Fibroblast of the aortic adventitia (primary cell): ENCODE results near the gene ZNF160. TPM values are rescaled to one million over a fixed set of nuclear protein-coding genes. Genes with fewer than 3 reads are reported as not detected.
"Not testable (repeated sequence)": the region's sequence is repeated elsewhere in the genome, so short reads cannot be mapped to it uniquely, and the experiment has no call there.

Source experiments
- DNase-seq: peaks from one replicate; pipeline ENCODE4 v3.0.0-alpha.2; 2010; ENCODE audit warnings: low read depth
- H3K4me3 ChIP-seq: 2 replicates; pipeline ENCODE4 v1.5.1; 2011; ENCODE audit warnings: low read depth, mild to moderate bottlenecking, control low read depth, low read length, moderate library complexity
- CTCF ChIP-seq: IDR thresholded peaks from 2 replicates; pipeline ENCODE4 v1.5.1; 2011; ENCODE audit warnings: mild to moderate bottlenecking, low read length, control low read depth, inconsistent platforms; ENCODE audit not compliant: insufficient read depth
- total RNA-seq: library from RNA; depleted of rRNA; stranded (reverse); fragments of >200 nt; gene quantifications from 2 replicates; pipeline ENCODE4 v1.2.3, GENCODE V29; 2012; ENCODE audit warnings: low replicate concordance

Gene ZNF160
- total RNA-seq, 1 donor: 32.4 TPM

- H3K4me3 ChIP-seq: peak overlapping the region; percentile 70
- TF ChIP-seq CTCF: no peak
- peak; percentile 51 for DNase-seq
Measured at GRCh38 chr19:53037101-53038097, 65.8 kb downstream of the ZNF160 start.

GRCh38 chr19:53034948-53035675 is 68.1 kb downstream of the ZNF160 start:
- no peak for TF ChIP-seq CTCF
- H3K4me3 ChIP-seq: no peak overlapping the region
- no peak for DNase-seq

- DNase-seq: no peak
- no peak for TF ChIP-seq CTCF
- no peak overlapping the region for H3K4me3 ChIP-seq
Measured at GRCh38 chr19:53034054-53034453, 69.2 kb downstream of the ZNF160 start.

GRCh38 chr19:53028306-53028705 is 74.9 kb downstream of the ZNF160 start:
- DNase-seq, H3K4me3 ChIP-seq: not testable (repeated sequence)

- TF ChIP-seq CTCF: no peak
- no peak for DNase-seq
- H3K4me3 ChIP-seq: no peak overlapping the region
Measured at GRCh38 chr19:53019684-53020083, 83.5 kb downstream of the ZNF160 start.

Other genes starting within 250 kb of the ZNF160 start
- 8.5 and 15.9 TPM in 2 replicates for gene ZNF468, start 245.8 kb downstream of the ZNF160 start, total RNA-seq
- 7.3 and 12.0 TPM in 2 replicates for gene ZNF320, start 205.8 kb downstream of the ZNF160 start, total RNA-seq
- 0.82 and 4.7 TPM in 2 replicates for gene ZNF888, start 180.0 kb downstream of the ZNF160 start, total RNA-seq
- gene ZNF816, start 140.5 kb downstream of the ZNF160 start, total RNA-seq: 4.1 and 7.4 TPM in 2 replicates
- gene ERVV-1, start 89.5 kb downstream of the ZNF160 start, total RNA-seq: not detected in 2 replicates
- gene ERVV-2, start 58.7 kb downstream of the ZNF160 start, total RNA-seq: not detected in 2 replicates
- 2.3 and 4.1 TPM in 2 replicates for gene ZNF415, start 29.5 kb upstream of the ZNF160 start, total RNA-seq
- gene ZNF347, start 55.6 kb upstream of the ZNF160 start, total RNA-seq: 7.9 and 8.1 TPM in 2 replicates
- 2.4 and 2.9 TPM in 2 replicates for gene ZNF665, start 89.9 kb upstream of the ZNF160 start, total RNA-seq
- 19.0 and 37.9 TPM in 2 replicates for gene ZNF677, start 151.5 kb upstream of the ZNF160 start, total RNA-seq
- not detected in 2 replicates for gene VN1R2, start 154.9 kb upstream of the ZNF160 start, total RNA-seq
- gene VN1R4, start 164.3 kb upstream of the ZNF160 start, total RNA-seq: not detected in 2 replicates
- gene ZNF845, start 230.3 kb upstream of the ZNF160 start, total RNA-seq: 5.6 and 10.2 TPM in 2 replicates